Activated naive CD4-positive, alpha-beta T cell treated with anti-CD3 and anti-CD28 coated beads, Interleukin-2, amount 50 U/mL, for 24 hours (primary cell): Measurements from ENCODE around the gene TNNT2.

Experiments used
- H3K27ac Mint-ChIP-seq: one replicate; pipeline ENCODE4 v1.8.0; 2021; ENCODE audit warnings: mild to moderate bottlenecking, mixed read lengths
- H3K27me3 Mint-ChIP-seq: one replicate; pipeline ENCODE4 v1.8.0; 2021; ENCODE audit warnings: mixed read lengths
- H3K36me3 Mint-ChIP-seq: one replicate; pipeline ENCODE4 v1.8.0; 2021; ENCODE audit warnings: mixed read lengths
- H3K4me1 Mint-ChIP-seq: one replicate; pipeline ENCODE4 v1.8.0; 2021; ENCODE audit warnings: mixed read lengths
- H3K4me3 Mint-ChIP-seq: one replicate; pipeline ENCODE4 v1.8.0; 2021; ENCODE audit warnings: mild to moderate bottlenecking, mixed read lengths
- H3K9me3 Mint-ChIP-seq: one replicate; pipeline ENCODE4 v1.8.0; 2021; ENCODE audit warnings: mixed read lengths

TNNT2 gene

DNA sequence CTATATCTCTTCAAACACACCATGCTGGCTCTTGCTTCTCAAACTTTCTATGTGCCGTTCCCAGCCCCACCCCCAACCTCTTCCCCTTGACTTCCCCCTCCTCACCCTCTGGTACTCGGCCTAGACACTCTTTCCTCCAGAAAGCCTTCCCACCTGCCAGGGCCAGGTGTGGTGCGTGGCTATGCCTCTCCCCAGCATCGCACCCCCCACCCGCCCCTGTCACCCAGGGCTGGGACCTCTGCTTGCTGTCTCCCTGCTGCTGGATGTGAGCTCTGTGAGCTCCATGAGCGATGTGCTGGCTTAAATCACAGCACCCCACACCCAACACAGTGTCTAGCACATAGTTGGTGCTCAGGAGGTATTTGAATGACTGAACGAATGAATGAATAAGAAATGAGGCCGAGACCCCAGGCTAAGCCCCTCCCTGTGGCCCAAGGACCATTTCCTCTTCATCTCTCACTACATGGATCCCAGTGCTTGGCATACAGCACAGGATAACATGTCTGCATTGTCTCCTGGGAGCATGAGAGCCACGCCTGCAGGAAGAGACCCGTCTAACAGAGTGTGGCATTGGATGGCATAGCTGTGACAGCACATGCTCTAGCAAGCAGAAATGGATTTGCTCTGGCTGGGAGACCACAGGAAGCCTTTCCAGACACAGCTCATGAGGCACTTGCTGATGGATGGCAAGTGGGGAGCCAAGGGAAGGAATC, 19.7 kb downstream of the TNNT2 start:
- no peak overlapping the region for H3K4me3 Mint-ChIP-seq
- H3K27me3 Mint-ChIP-seq: peaks cover 1% of the 10 kb centered on the region
- no peak overlapping the region for H3K27ac Mint-ChIP-seq
- H3K9me3 Mint-ChIP-seq: no peaks in the 10 kb centered on the region
- H3K4me1 Mint-ChIP-seq: no peaks in the 10 kb centered on the region
- no peaks in the 10 kb centered on the region for H3K36me3 Mint-ChIP-seq

DNA sequence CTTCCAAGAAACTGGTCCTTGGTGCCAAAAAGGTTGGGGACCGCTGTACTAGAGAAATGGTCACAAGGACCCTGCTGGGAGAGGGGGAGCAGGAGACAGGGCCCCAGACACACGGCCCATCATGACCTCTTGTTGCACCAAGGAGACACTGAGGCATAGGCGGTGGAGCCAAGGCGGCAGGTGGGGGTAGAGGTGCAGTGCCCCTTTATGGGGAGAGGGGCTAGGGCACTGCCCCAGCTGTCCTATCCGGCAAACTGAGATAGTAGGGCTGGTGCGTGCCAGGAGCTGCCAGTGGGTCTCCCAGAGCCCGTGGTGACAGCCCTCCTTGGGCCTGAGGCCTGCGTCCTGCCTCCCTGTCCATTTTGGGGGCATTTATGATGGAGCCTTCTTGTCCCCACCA, 20.3 kb downstream of the TNNT2 start:
- H3K27me3 Mint-ChIP-seq: peaks cover 1% of the 10 kb centered on the region
- H3K27ac Mint-ChIP-seq: no peak overlapping the region
- H3K4me1 Mint-ChIP-seq: no peaks in the 10 kb centered on the region
- no peak overlapping the region for H3K4me3 Mint-ChIP-seq
- no peaks in the 10 kb centered on the region for H3K9me3 Mint-ChIP-seq
- H3K36me3 Mint-ChIP-seq: no peaks in the 10 kb centered on the region

DNA sequence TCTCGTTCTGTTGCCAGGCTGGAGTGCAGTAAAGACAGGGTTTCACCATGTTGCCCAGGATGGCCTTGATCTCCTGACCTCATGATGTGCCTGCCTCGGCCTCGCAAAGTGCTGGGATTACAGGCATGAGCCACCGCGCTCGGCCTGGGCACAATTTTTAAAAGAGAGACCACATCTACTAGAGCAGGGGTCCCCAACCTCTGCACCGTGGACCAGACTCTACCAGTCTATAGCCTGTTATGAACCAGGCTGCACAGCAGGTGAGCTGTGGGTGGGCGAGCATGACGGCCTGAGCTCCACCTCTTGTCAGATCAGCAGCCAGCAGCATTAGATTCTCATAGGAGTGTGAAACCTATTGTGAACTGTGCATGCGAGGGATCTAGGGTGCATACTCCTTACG, 20.8 kb downstream of the TNNT2 start:
- peaks cover under 1% of the 10 kb centered on the region for H3K27me3 Mint-ChIP-seq
- H3K27ac Mint-ChIP-seq: no peak overlapping the region
- H3K9me3 Mint-ChIP-seq: no peaks in the 10 kb centered on the region
- no peak overlapping the region for H3K4me3 Mint-ChIP-seq
- no peaks in the 10 kb centered on the region for H3K4me1 Mint-ChIP-seq
- H3K36me3 Mint-ChIP-seq: no peaks in the 10 kb centered on the region

DNA sequence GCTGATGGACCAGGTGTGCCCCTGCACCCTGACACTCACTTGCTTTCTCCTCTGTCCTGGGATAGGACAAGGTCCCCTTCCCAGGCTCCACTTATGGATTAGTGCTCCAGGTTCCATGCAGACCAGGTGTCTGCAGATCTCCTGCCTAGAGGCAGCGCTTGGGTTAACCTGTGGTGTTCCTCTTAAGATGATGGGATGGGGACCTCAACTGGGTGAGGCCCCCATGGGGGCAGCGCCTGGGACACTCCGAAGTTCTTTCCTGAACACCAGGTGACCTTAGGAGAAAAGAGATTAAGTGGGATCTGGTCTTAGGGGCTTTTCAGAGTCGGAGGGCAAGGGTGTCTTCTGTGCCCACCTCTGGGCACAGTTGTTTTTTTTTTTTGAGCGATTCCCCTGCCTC, 21.2 kb downstream of the TNNT2 start:
- Mint-ChIP-seq H3K27ac (no peak overlapping the region), H3K4me3 (no peak overlapping the region), H3K36me3 (no peaks in the 10 kb centered on the region), H3K4me1 (no peaks in the 10 kb centered on the region), H3K27me3 (peaks cover 4% of the 10 kb centered on the region), H3K9me3 (no peaks in the 10 kb centered on the region)

DNA sequence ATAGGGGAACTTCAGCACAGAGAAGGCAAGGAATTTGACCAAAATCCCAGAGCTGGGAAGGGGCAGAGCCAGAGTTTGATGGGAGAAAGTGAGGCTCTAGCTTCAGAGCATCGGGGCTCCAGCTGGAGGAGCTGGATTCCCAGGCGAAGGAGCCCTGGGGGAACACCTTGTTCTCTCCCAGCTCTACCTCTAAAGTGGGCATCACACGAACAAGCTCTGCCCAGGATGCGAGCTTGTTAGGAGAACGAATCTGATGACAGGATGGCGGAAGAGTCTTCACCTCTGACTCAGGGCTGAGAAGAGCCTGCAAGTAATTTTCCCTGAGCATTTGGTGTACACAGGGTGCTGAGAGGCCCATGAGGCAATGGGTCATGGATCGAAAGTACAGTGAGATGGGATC, 22.0 kb downstream of the TNNT2 start:
- peaks cover 7% of the 10 kb centered on the region for H3K27me3 Mint-ChIP-seq
- H3K9me3 Mint-ChIP-seq: no peaks in the 10 kb centered on the region
- no peaks in the 10 kb centered on the region for H3K4me1 Mint-ChIP-seq
- H3K27ac Mint-ChIP-seq: no peak overlapping the region
- H3K4me3 Mint-ChIP-seq: no peak overlapping the region
- no peaks in the 10 kb centered on the region for H3K36me3 Mint-ChIP-seq

DNA sequence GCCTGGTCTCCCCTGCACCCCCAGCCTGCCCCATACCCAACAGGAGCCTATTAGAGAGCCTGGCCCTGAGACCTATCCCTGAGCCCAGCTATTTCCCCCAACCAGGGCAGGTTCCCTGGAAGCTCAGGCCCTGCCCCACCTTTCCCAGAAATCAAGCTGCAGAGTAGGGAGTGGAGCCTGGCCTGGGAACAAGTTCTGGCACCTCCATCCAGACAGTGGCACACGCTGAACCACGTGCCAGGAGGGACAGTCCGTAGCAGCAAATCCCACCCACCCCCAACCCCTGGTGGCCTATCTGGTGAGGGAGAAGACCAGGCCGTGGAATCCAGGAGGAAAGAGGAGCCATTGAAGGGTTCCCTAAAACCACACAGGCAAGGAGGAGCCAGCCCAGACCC, 22.6 kb downstream of the TNNT2 start:
- Mint-ChIP-seq H3K36me3 (no peaks in the 10 kb centered on the region), H3K4me3 (no peak overlapping the region), H3K27ac (no peak overlapping the region), H3K27me3 (peaks cover 7% of the 10 kb centered on the region), H3K9me3 (no peaks in the 10 kb centered on the region), H3K4me1 (no peaks in the 10 kb centered on the region)

DNA sequence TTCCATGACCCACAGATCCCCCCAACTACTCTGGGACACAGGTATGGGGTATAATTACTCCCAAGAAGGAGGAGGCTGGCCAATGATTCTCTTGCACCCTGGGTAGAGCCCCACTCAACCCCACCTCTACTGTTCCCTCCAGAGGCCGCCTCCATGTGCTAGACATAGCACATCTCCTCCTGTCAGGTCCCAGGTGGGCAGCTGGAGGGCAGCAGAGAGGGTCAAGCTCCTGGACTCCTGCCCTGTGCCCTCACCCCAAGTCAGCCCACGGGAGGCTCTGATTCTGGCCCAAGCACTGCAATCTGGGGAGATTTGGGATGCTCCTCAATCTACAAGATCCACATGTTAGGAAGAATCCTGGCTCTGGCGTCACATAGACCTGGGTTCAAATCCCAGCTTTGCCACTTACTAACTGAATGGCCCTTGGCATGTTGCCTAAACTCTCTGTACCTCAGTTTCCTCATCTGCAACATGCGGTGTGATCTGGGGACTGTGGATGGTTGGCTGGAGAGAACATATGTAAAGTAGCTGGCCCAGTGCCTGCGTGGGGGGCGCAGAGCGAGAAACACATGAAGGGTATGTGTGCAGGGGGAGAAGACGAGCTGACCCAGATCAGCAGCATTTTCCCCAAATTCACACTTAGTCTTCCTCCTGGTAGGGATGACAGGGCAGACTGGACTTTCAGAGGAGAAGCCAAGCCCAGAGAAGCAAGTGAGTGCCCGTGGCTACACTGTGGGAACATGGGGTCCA, 23.2 kb downstream of the TNNT2 start:
- Mint-ChIP-seq H3K27ac (no peak overlapping the region), H3K4me3 (no peak overlapping the region), H3K27me3 (peaks cover 11% of the 10 kb centered on the region), H3K4me1 (no peaks in the 10 kb centered on the region), H3K9me3 (no peaks in the 10 kb centered on the region), H3K36me3 (no peaks in the 10 kb centered on the region)

DNA sequence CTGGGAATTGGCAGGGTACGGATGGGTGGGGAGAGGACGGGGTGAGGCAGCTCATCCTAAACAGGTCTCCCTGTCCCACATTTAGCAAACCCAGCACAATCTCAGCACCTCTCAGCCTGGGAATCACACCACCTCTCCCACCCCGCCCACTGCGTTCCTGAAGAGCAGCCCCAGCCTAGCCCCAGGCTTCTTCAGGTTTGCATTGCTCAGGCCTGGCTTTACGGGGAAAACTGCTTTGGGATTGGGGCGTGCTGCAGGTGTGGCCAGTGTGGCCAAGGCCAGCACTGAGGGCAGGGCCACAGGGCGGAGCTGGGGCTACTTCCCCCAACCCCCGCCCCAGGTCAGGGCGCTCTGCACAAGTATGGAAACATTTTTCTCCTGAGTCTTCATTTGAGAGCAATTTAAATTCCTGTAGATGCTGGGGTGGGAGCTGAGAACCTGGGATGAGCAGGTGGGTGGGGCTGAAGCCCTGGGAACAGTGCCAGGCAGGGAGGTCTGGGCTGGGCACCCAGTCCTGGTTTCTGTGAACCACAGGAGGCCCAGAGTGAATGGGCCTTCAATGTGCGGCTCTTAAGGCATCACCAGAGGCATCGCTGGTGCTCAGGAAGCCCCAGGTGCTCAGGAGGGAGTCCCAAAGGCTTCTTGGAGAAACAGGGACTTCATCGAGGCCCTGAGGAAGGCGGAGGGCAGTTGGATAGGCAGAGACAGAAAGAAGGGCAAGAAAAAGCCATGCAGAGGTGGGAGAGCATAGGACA, 24.1 kb downstream of the TNNT2 start:
- no peaks in the 10 kb centered on the region for H3K9me3 Mint-ChIP-seq
- no peaks in the 10 kb centered on the region for H3K36me3 Mint-ChIP-seq
- no peaks in the 10 kb centered on the region for H3K4me1 Mint-ChIP-seq
- no peak overlapping the region for H3K27ac Mint-ChIP-seq
- H3K4me3 Mint-ChIP-seq: no peak overlapping the region
- peaks cover 12% of the 10 kb centered on the region for H3K27me3 Mint-ChIP-seq

DNA sequence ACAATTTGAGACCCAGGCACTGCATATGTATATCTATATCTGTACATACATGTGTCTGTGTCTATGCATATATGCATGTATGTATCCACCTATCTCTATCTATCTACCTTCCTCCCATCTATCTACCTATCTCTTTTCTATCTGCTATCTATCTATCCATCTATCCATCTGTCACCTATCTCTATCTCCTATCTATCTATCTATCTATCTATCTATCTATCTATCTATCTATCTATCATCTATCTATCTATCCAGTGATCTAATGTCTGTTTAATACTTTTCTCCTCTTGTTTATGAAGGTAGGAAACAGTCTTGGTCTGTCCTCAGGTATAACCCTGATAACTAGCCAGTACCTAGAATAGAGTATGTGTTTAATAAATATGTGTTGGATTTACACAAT, 25.9 kb downstream of the TNNT2 start:
- H3K9me3 Mint-ChIP-seq: no peaks in the 10 kb centered on the region
- no peaks in the 10 kb centered on the region for H3K36me3 Mint-ChIP-seq
- no peaks in the 10 kb centered on the region for H3K4me1 Mint-ChIP-seq
- no peak overlapping the region for H3K27ac Mint-ChIP-seq
- no peak overlapping the region for H3K4me3 Mint-ChIP-seq
- H3K27me3 Mint-ChIP-seq: peaks cover 15% of the 10 kb centered on the region

DNA sequence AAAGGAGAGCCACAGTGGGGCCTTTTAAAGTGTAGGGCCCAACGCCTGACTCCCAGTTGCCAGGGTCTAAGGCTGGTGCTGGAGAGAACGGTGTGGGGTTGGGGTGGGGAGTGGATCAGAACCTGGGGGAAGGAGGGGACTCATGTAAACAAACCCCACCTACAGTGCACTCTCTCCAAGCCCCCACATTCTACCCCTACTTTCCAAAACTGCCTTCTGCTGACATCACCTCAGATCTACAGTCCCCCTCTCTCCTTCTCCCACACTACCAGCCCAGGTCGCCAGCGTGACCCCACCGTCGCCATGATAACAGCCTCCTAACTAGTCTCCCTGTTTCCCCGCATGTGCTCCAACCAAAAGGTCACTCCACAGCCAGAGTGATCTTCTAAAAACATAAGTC, 26.6 kb downstream of the TNNT2 start:
- H3K36me3 Mint-ChIP-seq: no peaks in the 10 kb centered on the region
- H3K27me3 Mint-ChIP-seq: peaks cover 16% of the 10 kb centered on the region
- no peaks in the 10 kb centered on the region for H3K9me3 Mint-ChIP-seq
- no peaks in the 10 kb centered on the region for H3K4me1 Mint-ChIP-seq
- no peak overlapping the region for H3K4me3 Mint-ChIP-seq
- H3K27ac Mint-ChIP-seq: no peak overlapping the region

DNA sequence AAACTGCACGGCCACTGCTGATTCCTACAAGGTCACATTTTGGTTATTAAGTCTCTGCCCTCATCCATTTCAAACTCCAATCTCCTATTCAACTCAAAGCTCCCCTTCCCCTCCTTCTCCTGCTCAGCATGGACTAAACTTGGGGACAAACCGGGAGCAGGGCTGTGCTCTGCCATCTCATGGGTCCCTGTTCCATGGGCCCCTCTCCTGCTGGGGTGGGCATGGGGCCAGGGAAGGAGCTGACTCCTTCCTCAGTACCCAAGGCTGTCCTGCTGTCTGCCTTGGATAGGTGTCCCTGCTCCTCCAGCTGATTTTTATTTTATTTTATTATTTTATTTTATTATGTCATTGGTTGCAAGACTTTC, 27.1 kb downstream of the TNNT2 start:
- no peak overlapping the region for H3K27ac Mint-ChIP-seq
- H3K36me3 Mint-ChIP-seq: no peaks in the 10 kb centered on the region
- H3K27me3 Mint-ChIP-seq: peaks cover 16% of the 10 kb centered on the region
- no peaks in the 10 kb centered on the region for H3K9me3 Mint-ChIP-seq
- no peak overlapping the region for H3K4me3 Mint-ChIP-seq
- H3K4me1 Mint-ChIP-seq: no peaks in the 10 kb centered on the region

DNA sequence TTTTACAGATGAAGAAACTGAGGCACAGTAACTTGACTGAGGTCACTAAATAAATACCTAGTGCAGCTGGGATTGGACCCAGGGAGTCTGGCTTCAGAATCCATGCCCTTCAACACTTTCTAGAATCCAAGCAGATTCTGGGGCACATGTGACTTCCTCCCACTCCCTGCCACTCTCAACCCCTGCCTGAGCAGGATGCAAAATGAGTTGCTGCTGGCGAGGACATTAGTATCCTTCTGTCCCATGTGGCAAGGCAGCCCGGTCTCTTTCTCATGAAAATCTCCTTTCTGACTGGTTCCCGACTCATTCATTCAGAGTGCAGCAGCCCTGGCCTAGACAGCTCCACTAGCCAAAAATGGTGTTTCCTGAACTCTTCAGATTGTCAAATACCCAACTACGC, 28.4 kb downstream of the TNNT2 start:
- Mint-ChIP-seq H3K9me3 (no peaks in the 10 kb centered on the region), H3K4me1 (no peaks in the 10 kb centered on the region), H3K27ac (no peak overlapping the region), H3K36me3 (no peaks in the 10 kb centered on the region), H3K27me3 (peaks cover 18% of the 10 kb centered on the region), H3K4me3 (no peak overlapping the region)

DNA sequence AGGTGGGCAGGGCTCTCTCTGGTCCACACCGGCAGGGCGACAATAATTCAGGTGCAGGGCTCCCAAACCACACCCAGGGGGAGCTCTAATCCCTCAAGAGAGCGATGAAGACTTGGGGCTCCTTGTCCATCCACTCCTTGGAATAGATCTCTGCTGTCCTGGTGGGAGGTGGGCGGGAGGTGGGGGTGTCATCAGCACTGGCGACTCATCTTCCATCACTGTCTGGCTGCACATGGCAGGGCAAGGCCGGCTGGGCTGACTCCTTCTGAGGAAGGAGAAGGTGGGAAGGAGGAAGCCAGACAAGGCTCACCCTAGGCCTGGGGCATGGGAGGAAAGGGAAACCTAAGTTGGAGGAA, 29.3 kb downstream of the TNNT2 start:
- Mint-ChIP-seq H3K4me1 (no peaks in the 10 kb centered on the region), H3K27ac (peak overlapping the region; percentile 5), H3K4me3 (no peak overlapping the region), H3K36me3 (no peaks in the 10 kb centered on the region), H3K27me3 (peaks cover 18% of the 10 kb centered on the region), H3K9me3 (no peaks in the 10 kb centered on the region)

DNA sequence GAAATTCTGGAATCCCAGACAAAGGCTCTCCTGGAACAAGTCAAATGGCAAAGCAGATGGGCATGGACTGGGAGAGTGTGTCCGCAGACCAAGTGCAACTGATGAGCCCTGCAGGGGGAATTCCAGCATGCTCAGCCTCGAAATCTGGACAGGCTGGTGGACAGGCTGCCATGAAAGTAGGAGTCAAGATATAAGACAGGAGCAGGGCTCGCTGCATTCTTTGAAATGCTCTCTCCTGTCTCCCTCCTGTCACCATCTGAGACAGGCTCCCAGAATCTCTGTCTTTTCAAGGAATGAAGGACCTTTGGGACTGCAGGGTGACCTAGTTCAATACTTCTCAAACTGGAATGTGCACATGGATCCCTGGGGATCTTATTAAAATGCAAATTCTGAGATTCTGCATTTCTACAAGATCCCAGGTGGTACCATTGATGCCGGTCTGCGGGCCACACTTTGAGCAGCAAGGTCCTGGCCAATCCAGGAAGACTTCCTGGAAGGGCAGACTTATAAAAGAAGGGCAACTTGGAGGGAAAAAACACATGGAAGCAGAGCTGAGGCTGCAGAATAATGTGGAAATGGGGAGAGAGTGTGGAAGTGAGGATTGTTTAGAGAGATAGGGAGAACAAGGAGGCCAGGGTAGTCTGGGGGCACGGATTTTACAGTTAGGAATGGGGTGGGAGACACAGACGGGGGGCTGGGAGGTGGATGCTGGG, 29.8 kb downstream of the TNNT2 start:
- Mint-ChIP-seq H3K4me1 (no peaks in the 10 kb centered on the region), H3K36me3 (no peaks in the 10 kb centered on the region), H3K9me3 (no peaks in the 10 kb centered on the region), H3K4me3 (no peak overlapping the region), H3K27ac (no peak overlapping the region), H3K27me3 (peaks cover 18% of the 10 kb centered on the region)

DNA sequence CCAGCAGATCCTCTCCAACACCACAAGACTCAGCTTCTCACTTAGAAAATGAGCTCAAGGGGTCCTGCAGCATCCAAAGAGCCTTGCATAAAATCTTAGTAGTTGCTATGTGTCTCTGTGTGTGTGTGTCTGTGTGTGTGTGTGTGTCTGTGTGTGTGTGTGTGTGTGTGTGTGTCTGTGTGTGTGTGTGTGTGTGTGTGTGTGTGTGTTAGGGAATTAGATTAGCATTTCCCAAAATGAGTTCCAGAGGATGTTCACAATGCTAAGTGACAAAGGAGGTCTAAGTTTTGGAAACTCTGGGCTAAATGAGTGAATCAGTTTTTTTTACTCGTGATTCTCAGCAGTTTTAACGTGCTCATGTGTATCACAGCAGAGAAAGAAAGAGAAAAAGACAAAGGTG, 30.5 kb downstream of the TNNT2 start:
- no peaks in the 10 kb centered on the region for H3K36me3 Mint-ChIP-seq
- H3K4me3 Mint-ChIP-seq: no peak overlapping the region
- peaks cover 18% of the 10 kb centered on the region for H3K27me3 Mint-ChIP-seq
- H3K9me3 Mint-ChIP-seq: no peaks in the 10 kb centered on the region
- H3K4me1 Mint-ChIP-seq: no peaks in the 10 kb centered on the region
- H3K27ac Mint-ChIP-seq: no peak overlapping the region
